GM19452 (cell line): Measurements from ENCODE around the gene ITGB2.
A peak's percentile ranks its signal among the peaks of the same experiment; 100 is the strongest.
"Not testable (repeated sequence)": the region's sequence is repeated elsewhere in the genome, so short reads cannot be mapped to it uniquely, and the experiment has no call there.

ENCODE experiments used
- ATAC-seq: cut with Tn5 transposase; IDR thresholded peaks from one replicate; pipeline ENCODE4 v1.9.1; 2021; ENCODE audit not compliant: unreplicated experiment

ITGB2 gene

DNA sequence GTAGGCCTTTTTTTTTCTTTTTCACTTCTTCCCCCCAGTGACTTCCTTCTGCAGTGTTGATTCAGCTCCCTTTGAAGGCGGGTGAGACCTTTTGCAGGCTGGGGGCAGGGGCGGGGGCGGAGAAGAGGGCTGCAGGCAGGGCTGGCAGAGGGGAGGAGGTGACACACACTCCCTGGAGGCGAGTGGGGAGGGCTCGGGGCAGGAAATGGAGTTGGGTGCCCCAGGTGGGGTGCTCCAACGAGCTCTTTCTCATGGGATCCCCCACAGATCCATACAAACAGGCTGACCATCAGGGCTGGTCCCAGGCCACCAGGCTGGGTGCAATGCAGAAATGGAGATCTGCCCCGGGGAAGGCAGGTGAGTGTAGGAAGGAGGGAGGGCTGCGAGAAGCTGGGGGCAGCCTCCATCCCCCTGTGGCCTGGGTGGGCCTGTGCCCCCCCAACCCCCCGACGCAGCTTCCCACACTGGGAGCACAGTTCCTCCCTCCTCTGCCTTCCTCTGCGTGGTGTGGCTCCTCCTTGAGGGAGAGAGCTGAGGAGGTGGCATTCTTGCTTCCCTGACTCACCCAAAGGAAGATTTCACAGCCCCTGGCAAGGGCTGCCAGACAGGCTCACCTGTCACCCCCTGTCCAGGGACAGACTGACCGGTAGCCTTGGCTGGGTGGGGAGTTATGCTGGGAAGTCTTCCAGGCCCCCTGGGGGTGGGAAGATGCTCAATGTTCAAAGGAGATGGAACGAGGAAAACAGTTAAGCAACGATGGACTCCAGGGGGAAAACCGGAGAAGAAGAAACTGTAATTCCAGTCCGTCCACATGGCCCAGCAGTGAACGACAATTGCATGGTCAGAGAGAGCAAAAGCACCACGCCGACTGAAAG lies 7.1 kb upstream of the ITGB2 start:
- no peak for ATAC-seq

DNA sequence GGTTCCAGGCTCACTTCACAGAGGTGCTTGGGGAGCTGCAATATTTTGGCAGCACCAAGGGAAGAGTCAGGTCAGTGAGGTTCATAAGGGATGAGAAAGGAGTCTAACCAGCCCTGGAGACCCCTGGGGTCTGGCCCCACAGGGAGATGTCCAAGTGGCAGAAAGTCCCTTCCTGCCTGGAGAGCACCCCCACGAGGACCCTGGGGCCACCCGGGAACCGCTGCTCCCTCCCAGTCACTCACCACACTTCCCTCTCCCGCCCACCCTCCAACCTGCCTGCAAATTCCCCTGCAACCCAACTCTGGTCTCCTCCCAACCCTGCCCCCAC lies 6.5 kb upstream of the ITGB2 start:
- no peak for ATAC-seq

DNA sequence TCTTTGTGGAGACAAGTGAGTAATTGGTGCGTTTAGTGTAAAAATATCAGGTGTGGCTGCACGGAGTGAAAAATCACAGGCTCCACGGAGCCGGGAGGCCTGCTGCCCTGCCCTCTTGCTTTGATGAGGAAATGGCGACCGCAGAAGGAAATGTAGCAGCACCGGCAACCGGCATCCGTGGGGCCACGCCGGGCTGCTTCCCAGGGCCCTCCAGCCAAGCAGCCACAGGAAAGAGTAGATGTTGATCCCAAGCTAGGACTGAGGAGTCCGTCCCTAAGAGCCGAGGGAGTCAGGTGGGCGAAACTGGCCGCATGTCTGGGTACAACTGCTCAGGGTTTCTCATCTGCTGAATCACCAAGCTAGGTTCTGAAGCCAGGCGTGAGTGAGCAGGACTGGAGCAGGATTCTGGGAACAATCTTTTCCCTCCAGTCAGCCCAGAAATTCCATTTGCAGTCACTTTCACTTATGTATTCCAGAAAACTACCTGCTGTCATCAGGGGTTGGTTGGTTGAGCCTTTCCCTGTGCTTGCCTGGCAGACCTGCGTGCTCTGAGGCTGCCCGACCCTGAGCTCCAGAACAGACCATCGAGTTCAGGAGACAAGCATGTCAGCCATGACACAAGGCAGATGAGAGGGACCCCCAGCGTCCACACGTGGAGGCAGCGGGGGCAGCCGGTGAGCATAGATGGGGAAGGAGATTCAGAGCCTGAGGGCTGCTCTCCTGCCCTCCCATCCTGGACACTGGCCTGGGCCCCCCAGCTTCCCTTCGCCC lies 5.8 kb upstream of the ITGB2 start:
- no peak for ATAC-seq

DNA sequence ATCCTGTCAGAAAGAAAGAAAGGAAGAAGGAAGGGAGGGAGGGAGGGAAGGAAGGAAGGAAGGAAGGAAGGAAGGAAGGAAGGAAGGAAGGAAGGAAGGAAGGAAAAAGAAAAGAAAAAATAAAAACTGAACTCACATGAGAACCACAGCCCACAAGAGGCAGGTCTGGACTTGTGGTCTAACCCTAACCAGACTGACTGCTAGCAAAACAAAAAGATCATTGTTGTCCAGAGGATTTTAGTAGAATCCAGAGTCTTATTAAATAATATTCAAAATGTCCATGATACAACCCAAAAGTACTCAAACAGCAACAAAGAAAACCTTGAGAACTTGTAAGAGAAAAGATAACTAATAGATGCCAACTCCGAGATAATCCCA lies 4.7 kb upstream of the ITGB2 start:
- no peak for ATAC-seq

DNA sequence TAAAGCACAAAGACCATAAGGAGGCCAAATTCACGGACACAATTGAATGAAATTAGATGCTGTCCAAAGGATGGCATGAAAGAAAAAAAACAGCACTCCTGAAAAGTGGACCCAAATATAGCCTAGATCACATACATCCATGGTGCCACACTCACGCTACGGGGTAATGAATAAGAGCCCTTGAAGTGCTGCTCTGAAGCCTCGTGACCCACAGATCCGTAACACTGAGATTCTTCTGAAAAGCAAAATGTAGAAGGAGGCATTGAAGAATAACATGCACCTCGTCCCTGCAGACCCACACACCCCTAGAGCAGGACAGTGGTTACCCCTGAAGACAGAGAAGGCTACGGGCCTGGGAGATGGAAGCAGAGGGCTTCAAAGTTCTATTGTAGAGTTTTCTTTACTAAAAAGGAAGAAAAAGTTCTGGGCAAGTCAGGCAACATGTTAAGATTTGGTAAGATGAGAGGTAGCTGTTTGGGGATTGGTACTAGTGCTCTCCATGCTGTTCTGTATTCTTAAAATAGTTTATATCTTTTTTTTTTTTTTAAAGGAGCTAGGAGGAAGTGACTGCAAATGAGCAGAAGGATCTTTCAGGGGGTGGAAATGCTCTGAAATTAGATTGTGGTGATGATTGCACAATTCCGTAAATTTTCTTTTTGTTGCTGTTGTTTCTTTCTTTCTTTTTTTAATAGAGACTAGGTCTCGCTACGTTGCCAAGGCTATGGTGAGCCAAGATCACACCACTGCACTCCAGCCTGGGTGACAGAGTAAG lies 4.1 kb upstream of the ITGB2 start:
- ATAC-seq: no peak

DNA sequence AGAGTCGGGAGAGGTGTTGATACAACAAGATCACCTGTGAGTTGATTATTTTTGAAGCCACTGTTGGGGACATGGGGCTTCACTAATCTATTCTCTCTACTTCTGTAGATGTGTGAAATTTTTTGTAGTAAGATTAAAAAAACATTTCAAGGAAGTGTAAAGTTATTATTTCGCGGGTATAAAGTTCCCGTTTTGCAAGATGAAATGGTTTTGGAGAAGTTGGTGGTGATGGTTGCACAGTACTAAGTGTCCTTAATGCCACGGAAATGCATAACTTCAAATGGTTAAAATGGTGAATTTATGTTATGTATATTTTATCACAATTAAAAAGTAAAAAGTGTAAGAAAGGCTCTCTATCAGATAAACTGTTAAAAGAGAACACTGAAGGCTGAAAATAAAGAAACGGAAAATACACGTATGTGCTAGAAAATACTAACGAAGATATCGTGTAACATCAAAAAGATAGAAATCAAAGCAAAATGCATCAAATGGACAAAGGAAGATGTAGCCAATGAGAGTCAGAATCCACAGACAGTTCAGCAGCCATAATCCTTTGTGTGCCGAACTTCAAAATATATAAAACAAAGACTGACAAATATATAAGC lies 2.9 kb upstream of the ITGB2 start:
- ATAC-seq: no peak

DNA sequence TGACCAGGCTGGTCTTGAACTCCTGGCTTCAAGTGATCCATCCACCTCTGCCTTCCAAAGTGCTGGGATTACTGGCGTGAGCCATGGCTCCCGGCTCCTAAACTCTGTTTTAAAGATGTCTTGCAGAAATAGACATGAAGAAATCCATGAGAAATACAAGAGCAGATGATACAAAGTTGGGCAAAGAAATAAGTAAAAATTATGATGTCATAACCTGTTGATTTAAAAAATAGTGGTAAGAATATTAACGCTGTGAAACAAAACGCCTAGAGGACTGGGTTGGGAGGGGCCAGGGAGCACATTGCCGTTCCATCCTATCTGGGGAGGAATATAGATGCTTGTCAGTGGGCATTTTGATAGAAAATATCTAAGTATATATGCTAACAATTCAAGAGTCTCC lies 1.2 kb upstream of the ITGB2 start:
- ATAC-seq: no peak

DNA sequence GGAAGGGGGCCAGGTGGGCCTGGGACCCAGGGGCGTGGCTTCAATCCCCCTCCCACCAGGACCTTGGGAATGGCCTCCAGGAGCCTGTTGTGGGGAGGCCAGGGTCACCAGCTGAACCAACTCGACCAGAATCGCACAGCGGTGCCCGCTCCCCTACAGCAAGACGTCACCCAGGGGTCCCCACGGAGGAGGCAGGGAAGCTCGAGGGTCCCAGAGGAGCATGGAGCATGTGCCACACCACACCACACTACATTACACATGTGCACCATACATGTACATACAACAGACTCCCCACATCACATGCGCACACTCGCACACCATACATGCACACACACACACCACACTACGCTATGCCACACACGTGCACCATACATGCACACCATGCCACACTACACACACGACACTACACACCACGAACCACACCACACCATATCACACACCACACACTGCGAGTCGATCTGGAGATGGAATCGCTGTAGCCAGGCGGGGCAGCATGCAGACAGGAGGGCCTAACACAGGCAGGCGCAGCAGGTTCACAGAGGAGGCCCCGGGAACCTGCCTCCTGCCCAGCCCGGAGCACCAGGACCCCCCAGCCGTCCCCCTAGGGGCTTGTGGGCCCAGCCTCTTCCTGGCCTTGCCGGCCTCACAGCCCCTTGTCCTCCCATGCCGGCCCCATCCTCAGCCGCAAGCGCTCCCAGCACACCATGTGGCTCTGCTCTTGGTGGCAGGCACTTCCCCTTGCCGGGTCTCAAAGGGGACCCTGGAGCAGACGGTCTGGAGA lies 596 bp downstream of the ITGB2 start:
- ATAC-seq: no peak

DNA sequence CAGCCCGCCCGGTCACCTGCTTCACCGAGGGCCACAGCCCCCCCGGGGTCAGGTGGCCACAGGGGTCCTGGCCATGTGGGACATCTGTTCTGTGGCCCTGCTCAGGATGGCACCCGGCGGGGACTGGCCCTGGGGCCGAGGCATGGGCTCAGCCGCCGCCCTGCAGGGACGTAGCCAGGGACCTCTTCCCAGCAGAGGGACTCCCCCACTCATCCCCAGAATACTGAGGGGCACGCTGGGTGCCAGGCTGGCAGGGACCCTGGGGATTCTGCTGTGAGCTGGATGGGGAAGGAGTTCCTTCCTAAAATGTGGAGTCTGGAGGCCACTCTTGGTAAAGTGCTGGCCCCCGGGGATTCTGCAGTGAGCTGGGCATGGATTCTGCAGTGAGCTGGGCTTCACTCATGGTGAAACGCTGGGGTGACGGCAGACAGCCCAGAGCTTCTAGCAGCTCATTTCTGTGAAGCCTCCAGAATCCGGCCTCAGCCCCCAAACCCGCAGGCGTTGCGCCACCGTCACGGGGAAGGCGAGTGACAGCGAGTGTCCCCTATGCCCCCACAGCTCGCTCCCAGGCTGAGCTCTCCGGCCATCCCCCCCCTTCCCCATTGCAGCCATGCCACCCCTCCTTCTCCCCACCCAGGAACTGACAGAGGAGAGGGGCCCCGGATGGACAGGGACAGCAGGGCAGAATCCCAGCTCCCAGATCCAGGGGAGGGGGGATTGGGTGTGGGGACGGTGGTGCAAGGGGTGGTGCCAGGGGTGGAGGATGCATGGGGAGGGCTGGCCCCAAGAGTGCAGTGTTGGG lies 1.4 kb downstream of the ITGB2 start:
- no peak for ATAC-seq

DNA sequence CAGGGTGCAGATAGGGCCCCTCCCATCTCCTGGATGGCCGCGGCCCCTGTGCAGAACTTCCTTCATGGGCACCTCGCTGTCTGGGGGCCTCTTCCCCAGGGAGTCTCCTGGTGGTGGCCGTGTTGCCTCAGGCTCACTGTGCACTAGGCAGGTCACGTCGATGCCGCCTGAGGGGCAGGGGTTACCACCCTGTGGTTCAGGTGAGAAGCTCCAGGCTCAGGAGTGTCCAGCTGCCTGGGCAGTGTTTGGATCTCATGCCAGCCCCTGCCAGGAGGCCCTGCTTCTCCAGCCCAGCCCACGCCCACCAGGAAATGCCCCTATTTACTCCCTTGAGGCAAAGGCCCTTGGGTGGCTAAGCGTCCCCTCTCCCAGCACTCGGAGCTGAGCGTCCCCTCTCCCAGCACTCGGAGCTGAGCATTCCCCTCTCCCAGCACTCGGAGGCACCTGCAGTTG lies 2.1 kb downstream of the ITGB2 start:
- ATAC-seq: no peak

DNA sequence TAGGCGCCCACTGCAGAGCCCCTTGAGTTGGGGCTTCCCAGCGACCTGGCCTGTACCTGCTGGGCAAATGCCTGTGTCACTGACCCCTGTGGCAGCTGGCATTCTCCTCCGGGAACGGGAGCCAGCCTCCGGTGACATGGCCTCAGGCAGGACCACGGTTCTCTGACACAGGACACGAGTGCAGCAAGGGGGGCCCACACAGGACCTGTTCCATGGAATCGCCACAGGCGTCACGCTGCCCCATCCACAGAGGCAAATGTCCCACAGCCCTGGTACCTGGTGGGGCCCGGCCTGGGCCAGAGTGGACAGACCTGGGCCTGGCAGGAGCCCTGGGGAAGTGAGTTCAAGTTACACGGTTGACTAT lies 2.6 kb downstream of the ITGB2 start:
- no peak for ATAC-seq

DNA sequence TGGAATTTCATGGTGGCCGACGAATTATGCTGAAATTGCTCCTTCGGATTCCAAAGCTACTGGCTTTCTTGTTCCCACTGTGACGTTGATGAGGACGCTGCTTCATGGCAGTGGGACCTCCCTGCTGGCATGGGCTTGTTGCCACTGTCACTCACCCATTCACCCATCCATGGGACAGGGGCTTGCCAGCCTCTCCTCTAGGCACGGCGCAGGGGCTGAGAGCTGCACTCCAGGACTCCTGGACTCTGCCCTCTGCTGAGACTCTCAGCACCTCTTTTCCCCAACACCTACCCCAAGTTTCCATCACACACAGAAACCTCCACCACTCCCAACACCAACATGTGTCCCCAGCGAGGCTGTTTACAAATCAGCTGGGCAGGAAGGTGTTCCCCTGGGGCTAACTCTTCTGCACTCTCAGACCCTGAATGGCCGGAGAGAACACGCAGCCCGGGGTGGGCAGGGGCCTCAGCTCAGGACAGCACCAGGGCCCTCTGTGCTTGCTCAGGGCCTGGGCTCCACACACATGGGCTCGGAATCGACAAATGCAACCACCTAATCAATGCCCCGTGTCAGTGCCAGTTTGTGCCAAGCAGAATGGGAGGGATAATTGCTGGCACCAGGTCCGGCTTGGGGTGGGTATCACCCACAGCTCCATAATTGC lies 3.1 kb downstream of the ITGB2 start:
- ATAC-seq: no peak

DNA sequence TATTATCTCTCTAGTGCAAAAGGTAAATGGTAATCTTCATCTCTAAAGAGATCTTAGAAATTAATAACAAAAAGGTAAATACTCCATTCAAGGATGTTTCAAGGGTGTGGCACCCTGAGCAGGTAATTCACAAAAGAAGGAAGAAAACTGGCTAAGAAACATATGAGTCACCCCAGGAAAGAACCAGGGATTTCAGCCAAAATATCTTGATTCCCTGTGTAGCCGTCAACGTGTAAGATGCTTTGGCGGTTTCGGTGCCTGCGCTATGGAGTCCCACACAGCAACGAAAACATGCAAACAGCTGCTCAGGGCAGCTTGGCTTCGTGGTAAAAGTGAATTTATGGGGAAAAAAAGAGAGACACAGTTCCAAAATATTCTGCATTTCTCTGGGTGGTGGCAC lies 3.7 kb downstream of the ITGB2 start:
- ATAC-seq: no peak

DNA sequence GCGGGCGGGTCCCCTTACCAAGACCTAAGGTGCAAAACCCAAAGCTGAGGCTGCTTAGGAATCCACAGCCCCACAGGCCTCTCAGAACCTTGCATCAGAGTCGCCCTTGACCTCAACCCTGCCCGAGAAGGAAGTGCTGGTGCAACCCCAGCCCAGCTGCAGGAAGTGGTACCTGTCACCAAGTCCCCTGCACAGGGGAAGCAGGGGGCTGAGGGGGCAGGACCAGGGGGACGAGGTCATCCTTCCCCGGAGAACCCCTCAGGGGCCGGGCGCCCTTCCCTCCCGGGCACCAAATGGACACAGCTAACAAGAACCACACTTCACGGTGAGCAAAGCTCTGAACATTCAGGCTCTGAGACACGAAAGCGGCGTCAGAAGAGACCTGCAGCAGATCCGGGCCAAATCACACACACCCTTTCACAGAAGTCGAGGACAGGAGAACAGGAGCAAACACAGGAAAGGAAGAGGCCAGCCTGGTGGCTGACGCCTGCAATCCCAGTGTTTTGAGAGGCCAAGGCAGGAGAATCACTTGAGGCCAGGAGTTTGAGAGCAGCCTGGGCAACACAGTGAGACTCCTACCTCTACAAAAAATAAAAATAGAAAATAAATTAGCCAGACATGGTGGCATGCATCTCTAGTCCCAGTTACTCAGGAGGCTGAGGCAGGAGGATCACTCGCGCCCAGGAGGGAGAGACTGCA lies 6.4 kb downstream of the ITGB2 start:
- peak; percentile 74 for ATAC-seq

DNA sequence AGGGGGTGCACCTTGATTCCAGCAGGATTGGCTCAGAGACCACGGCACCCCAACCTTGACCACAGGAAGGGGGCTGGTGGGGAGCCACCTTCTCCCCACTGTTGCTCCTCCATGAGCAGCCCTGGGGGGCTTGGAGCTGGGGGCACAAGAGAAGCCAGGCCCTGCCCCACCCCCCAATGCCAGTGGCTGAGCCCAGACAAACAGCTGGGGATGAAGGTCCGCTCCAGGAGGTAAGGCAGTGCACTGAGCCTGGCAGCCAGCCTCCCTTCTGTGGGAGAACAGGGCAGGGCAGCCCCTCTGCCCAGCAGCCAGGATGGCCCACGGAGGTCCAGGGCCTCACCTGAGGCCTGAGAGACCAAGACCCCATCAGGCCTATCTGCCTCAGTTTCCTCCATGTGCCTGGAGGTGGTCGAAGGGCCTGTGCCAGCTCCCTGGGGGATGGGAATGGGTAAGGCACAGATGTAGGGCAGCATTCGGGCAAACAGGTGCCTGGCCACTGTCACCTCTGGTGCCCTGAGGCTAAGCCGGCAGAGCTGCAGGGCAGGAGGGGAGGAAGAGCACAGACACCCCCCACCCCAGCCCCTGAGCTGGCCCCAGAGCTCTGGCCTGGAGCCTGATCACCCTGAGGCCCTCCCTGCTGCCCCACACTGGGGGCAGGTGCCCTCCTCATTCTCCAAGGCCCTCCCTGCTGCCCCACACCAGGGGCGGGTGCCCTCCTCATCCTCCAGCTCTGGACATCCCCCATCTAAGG lies 7.1 kb downstream of the ITGB2 start:
- no peak for ATAC-seq

DNA sequence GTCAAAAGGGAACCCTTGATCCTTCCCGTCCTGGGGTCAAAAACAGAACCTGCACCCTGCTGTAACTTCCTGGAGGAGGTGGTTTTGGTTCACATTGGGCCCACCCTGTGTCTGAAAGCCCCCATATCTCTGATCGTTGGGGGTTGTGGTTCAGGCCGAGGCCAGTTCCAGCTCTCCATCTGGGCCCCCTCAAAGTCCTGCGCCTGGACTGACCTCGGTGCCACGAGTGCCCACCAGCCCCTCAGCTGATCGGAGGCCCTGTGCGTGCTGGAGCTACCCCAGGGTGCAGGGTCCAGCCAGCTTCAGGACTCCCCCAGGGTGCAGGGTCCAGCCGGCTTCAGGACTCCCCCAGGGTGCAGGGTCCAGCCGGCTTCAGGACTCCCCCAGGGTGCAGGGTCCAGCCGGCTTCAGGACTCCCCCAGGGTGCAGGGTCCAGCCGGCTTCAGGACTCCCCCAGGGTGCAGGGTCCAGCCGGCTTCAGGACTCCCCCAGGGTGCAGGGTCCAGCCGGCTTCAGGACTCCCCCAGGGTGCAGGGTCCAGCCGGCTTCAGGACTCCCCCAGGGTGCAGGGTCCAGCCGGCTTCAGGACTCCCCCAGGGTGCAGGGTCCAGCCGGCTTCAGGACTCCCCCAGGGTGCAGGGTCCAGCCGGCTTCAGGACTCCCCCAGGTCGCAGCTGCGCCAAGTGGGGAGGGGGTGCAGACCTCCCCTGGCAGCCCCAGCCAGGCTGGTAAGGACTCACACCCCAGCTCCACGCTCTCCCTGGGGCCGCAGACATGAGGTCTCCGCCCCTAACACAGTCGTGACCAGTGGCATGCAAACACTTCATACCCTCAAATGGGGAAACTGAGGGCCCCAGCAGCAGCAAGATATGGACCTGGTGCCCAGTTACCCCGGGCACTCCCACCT lies 7.9 kb downstream of the ITGB2 start:
- not testable (repeated sequence) for ATAC-seq

DNA sequence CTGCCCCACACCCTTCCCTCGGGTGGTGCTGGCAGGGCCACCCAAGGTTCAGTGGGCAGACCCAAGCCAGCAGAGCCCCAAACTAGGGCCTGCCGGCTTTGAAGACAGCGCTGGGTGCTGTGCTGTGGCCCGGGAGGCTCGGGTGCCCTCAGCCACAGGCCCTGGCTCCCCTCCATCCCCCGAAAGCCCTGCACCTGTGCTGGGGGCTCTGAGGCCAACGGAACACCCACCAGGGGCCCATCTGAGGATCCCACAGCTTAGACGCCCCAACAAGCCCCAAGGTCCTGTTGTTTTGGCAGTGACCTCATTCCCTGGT lies 8.6 kb downstream of the ITGB2 start:
- no peak for ATAC-seq
